Measurements from ENCODE around the gene ISG20. TPM values are rescaled to one million over a fixed set of nuclear protein-coding genes. Genes with fewer than 3 reads are reported as not detected.

Gene ISG20
- total and polyA plus RNA-seq, 2 donors (not counting 3 experiments of a cell fraction or from before 2014, with no cell fraction given): 6.4 to 7.5 TPM

DNA sequence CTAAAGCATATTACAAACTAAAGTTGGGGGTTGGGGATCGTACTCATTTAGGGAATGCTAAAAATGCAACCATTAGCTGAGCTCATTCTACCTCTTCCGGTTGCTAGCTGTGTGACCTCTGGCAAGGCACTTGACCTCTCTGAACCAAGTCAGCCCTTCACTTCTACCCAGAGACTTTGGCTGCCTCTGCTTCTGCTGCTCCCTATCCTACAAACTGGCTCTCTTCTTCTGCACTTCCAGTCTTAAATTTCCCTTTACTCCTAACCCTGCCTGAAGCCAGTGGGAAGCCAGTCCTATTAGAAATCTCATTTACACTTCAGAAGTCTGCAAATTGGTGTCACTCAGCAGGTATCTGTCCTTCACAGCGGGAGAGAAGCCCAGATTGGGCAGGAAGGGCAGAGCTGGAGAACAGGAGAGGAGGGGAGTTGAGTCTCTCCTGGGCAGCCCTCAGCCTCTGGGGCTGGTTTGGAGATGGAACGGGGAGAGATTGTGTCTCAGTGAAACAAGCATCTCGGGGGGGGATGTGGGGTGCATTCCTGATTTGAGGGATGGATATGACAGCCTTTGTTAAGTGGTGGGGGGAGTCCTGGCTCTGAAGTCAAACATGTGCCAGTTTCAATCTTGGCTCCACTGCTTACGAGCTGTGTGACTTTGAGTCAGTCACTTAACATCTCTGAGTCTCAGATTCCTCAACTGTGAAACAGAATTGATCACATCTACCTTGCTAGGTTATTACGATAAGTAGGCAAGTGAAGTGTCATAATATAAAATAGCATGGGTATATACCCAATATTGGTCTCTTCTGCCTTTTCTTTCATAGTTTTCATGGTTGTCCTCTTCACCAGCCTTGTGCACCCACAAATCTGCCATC is 25.5 kb upstream of the ISG20 start:
- peaks cover 4% of the 10 kb centered on the region for H3K4me1 ChIP-seq (ENCODE audit: control insufficient read depth, extremely low read depth, insufficient read depth, low read length)
- no peak overlapping the region for H2AFZ ChIP-seq (ENCODE audit: low read depth, low read length)
- no peak overlapping the region for H3K27ac ChIP-seq (ENCODE audit: insufficient read depth, low read depth, low read length)
- no peak for TF ChIP-seq POLR2A (IDR thresholded peaks at IDR 0.05; ENCODE audit: low read depth, low read length)
- TF ChIP-seq, protein P1, sequence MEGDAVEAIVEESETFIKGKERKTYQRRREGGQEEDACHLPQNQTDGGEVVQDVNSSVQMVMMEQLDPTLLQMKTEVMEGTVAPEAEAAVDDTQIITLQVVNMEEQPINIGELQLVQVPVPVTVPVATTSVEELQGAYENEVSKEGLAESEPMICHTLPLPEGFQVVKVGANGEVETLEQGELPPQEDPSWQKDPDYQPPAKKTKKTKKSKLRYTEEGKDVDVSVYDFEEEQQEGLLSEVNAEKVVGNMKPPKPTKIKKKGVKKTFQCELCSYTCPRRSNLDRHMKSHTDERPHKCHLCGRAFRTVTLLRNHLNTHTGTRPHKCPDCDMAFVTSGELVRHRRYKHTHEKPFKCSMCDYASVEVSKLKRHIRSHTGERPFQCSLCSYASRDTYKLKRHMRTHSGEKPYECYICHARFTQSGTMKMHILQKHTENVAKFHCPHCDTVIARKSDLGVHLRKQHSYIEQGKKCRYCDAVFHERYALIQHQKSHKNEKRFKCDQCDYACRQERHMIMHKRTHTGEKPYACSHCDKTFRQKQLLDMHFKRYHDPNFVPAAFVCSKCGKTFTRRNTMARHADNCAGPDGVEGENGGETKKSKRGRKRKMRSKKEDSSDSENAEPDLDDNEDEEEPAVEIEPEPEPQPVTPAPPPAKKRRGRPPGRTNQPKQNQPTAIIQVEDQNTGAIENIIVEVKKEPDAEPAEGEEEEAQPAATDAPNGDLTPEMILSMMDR (IDR thresholded peaks at IDR 0.05; ENCODE audit: extremely low read depth in 1 of 2, insufficient read depth in 1 of 2, low read depth in 1 of 2, low read length in 2 of 2): no peak
- TF ChIP-seq EZH2 (IDR thresholded peaks at IDR 0.05; ENCODE audit: borderline replicate concordance, low read depth, low read length, severe bottlenecking): no peak
- no peak for TF ChIP-seq GATA2 (IDR thresholded peaks at IDR 0.05; ENCODE audit: insufficient read depth, insufficient read length, low read depth, low read length)
- TF ChIP-seq JUN (IDR thresholded peaks at IDR 0.05; ENCODE audit: borderline replicate concordance, insufficient read depth, insufficient read length, low read depth): no peak
- TF ChIP-seq, protein P2, sequence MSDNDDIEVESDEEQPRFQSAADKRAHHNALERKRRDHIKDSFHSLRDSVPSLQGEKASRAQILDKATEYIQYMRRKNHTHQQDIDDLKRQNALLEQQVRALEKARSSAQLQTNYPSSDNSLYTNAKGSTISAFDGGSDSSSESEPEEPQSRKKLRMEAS (IDR thresholded peaks at IDR 0.05; ENCODE audit: insufficient read depth, insufficient read length): no peak
- no peak for TF ChIP-seq POLR2AphosphoS5 (IDR thresholded peaks at IDR 0.05; ENCODE audit: insufficient read depth, low read depth, low read length)
- TF ChIP-seq MYC (IDR thresholded peaks at IDR 0.05; ENCODE audit: low read depth, low read length): no peak
- no peak for TF ChIP-seq FOS (IDR thresholded peaks at IDR 0.05; ENCODE audit: borderline replicate concordance, insufficient read depth, low read length)
- FAIRE-seq (no peak), DNase-seq (ENCODE audit: low read depth, low spot score) (no peak)
- no peaks in the 10 kb centered on the region for H3K36me3 ChIP-seq (ENCODE audit: control insufficient read depth in 2 of 2, extremely low read depth in 1 of 2, insufficient read depth in 2 of 2, low read length in 2 of 2)
- H3K9me3 ChIP-seq (replicated peaks; ENCODE audit: control insufficient read depth, insufficient read depth, low read length): no peaks in the 10 kb centered on the region
- ChIA-PET CTCF (interaction anchor here (1.6 kb wide), 1 partner anchor 11 kb away, joined by 4 read pairs; no protein-coding TSS in a partner anchor), POLR2A (no interaction called here)
- dilution Hi-C loops (cut with MboI; ENCODE audit: extremely low pct_ligation_motif_present, low sequenced_read_pairs): no loop called here
- H3K4me3 ChIP-seq (replicated peaks in 1 of 3; ENCODE audit: insufficient read depth in 1 of 3, low read depth in 1 of 3, low read length in 3 of 3): no peak overlapping the region
- no TSS peak for BruUV-seq (replicated peaks)
- H3K79me2 ChIP-seq (ENCODE audit: control insufficient read depth, insufficient read depth, low read length): no peaks in the 10 kb centered on the region
- H4K20me1 ChIP-seq (replicated peaks; ENCODE audit: control insufficient read depth, extremely low read depth, insufficient read depth, low read length): no peaks in the 10 kb centered on the region
- H3K27me3 ChIP-seq (ENCODE audit: control insufficient read depth in 2 of 2, insufficient read depth in 2 of 2, low read length in 2 of 2): peaks cover 8 to 10% of the 10 kb centered on the region in 2 experiments
- intact Hi-C loops (cut with micrococcal nuclease): no loop called here
- no peak overlapping the region for H3K9ac ChIP-seq (replicated peaks; ENCODE audit: extremely low read depth, insufficient read depth, low read length)
- H3K4me2 ChIP-seq (ENCODE audit: insufficient read depth, low read length): no peak overlapping the region
- H3K9me1 ChIP-seq (replicated peaks; ENCODE audit: control insufficient read depth, extremely low read depth, insufficient read depth, low read length): no peaks in the 10 kb centered on the region

All from endothelial cell of umbilical vein (primary cell).